Measurements from ENCODE around the gene CFAP45. TPM values are rescaled to one million over a fixed set of nuclear protein-coding genes. Genes with fewer than 3 reads are reported as not detected.

Gene CFAP45
- total and polyA plus RNA-seq, 2 donors from 2014 or later = 1.0 to 14.2 TPM

GRCh38 chr1:159835356-159835755 lies 64.6 kb downstream of the CFAP45 start:
- Histone ChIP-seq H3K36me3 (ENCODE audit: control insufficient read depth in 2 of 3, insufficient read depth in 3 of 3, low read length in 3 of 3) (no peaks in the 10 kb centered on the region), H3K4me1 (ENCODE audit: control insufficient read depth in 2 of 3, insufficient read depth in 2 of 3, low read depth in 1 of 3, low read length in 3 of 3) (no peaks in the 10 kb centered on the region), H3K27me3 (ENCODE audit: control insufficient read depth, insufficient read depth, low read length) (no peaks in the 10 kb centered on the region), H3K27ac (ENCODE audit: low read depth in 2 of 2, low read length in 2 of 2) (no peak overlapping the region), H3K9ac (ENCODE audit: low read length in 3 of 3) (no peak overlapping the region), H3K9me3 (ENCODE audit: control insufficient read depth in 2 of 3, insufficient read depth in 1 of 3, low read length in 3 of 3) (no peaks in the 10 kb centered on the region), H3K4me3 (ENCODE audit: low read length in 3 of 3) (no peak overlapping the region)
- intact Hi-C loops (cut with DNase I) = no loop called here
- FAIRE-seq = no peak
- DNase-seq = no peak
- TF ChIP-seq, protein P1, sequence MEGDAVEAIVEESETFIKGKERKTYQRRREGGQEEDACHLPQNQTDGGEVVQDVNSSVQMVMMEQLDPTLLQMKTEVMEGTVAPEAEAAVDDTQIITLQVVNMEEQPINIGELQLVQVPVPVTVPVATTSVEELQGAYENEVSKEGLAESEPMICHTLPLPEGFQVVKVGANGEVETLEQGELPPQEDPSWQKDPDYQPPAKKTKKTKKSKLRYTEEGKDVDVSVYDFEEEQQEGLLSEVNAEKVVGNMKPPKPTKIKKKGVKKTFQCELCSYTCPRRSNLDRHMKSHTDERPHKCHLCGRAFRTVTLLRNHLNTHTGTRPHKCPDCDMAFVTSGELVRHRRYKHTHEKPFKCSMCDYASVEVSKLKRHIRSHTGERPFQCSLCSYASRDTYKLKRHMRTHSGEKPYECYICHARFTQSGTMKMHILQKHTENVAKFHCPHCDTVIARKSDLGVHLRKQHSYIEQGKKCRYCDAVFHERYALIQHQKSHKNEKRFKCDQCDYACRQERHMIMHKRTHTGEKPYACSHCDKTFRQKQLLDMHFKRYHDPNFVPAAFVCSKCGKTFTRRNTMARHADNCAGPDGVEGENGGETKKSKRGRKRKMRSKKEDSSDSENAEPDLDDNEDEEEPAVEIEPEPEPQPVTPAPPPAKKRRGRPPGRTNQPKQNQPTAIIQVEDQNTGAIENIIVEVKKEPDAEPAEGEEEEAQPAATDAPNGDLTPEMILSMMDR (IDR thresholded peaks at IDR 0.05; ENCODE audit: borderline replicate concordance, extremely low read depth, insufficient read depth) = no peak

DNA sequence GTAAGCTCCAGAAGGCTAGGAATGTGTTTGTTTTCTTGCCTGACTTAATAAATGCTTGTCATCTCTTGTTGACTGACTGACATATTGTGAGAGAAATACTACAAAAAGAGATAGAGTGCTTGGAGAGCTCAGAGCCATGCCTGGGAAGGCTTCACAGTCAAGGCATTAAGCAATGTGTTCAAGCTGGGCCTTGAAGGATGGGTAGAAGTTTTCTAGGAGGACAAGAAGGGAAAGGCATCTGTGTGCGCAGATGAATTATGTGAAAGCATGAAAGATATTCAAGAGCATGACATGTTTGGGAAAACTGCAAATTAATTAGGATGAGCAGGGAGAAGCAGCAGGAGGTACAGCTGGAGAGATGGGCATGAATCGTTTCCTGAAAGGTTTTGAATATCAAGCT lies 67.7 kb downstream of the CFAP45 start:
- FAIRE-seq = no peak
- DNase-seq = no peak
- Histone ChIP-seq H3K4me3 (ENCODE audit: low read length in 3 of 3) (no peak overlapping the region), H3K9me3 (ENCODE audit: control insufficient read depth in 2 of 3, insufficient read depth in 1 of 3, low read length in 3 of 3) (no peaks in the 10 kb centered on the region), H3K27ac (ENCODE audit: low read depth in 2 of 2, low read length in 2 of 2) (no peak overlapping the region), H3K36me3 (ENCODE audit: control insufficient read depth in 2 of 3, insufficient read depth in 3 of 3, low read length in 3 of 3) (no peaks in the 10 kb centered on the region), H3K4me1 (ENCODE audit: control insufficient read depth in 2 of 3, insufficient read depth in 2 of 3, low read depth in 1 of 3, low read length in 3 of 3) (no peaks in the 10 kb centered on the region), H3K9ac (ENCODE audit: low read length in 3 of 3) (no peak overlapping the region), H3K27me3 (ENCODE audit: control insufficient read depth, insufficient read depth, low read length) (no peaks in the 10 kb centered on the region)
- TF ChIP-seq, protein P1 (IDR thresholded peaks at IDR 0.05; ENCODE audit: borderline replicate concordance, extremely low read depth, insufficient read depth) = no peak
- intact Hi-C loops (cut with DNase I) = no loop called here

GRCh38 chr1:159831412-159832141 lies 68.4 kb downstream of the CFAP45 start:
- intact Hi-C loops (cut with DNase I) = no loop called here
- DNase-seq (no peak), FAIRE-seq (no peak)
- Histone ChIP-seq H3K4me1 (ENCODE audit: control insufficient read depth in 2 of 3, insufficient read depth in 2 of 3, low read depth in 1 of 3, low read length in 3 of 3) (no peaks in the 10 kb centered on the region), H3K27me3 (ENCODE audit: control insufficient read depth, insufficient read depth, low read length) (no peaks in the 10 kb centered on the region), H3K4me3 (ENCODE audit: low read length in 3 of 3) (no peak overlapping the region), H3K9me3 (ENCODE audit: control insufficient read depth in 2 of 3, insufficient read depth in 1 of 3, low read length in 3 of 3) (no peaks in the 10 kb centered on the region), H3K27ac (ENCODE audit: low read depth in 2 of 2, low read length in 2 of 2) (no peak overlapping the region), H3K36me3 (ENCODE audit: control insufficient read depth in 2 of 3, insufficient read depth in 3 of 3, low read length in 3 of 3) (no peaks in the 10 kb centered on the region), H3K9ac (ENCODE audit: low read length in 3 of 3) (no peak overlapping the region)
- TF ChIP-seq, protein P1 (IDR thresholded peaks at IDR 0.05; ENCODE audit: borderline replicate concordance, extremely low read depth, insufficient read depth) = no peak

Data from kidney (tissue), 14 donors.